Aorta (tissue), 5 donors: Measurements from ENCODE around the gene BACE2. TPM values are rescaled to one million over a fixed set of nuclear protein-coding genes. Genes with fewer than 3 reads are reported as not detected.

Experiments used
- ATAC-seq: fragments of 200-7000 bp; cut with Tn5 transposase; one replicate; pipeline ENCODE4 v1.9.1; 2022; ENCODE audit warnings: moderate library complexity; ENCODE audit not compliant: low FRiP score
- DNase-seq, 2 donors: peaks; one replicate each; pipeline ENCODE4 v3.0.0-alpha.2; 2020
- H3K27ac ChIP-seq, 2 donors: one replicate each; pipeline ENCODE4 v1.5.1; 2013; ENCODE audit warnings: low read length in 2 of 2, mild to moderate bottlenecking in 2 of 2, moderate library complexity in 2 of 2, control low read depth in 1 of 2, inconsistent platforms in 1 of 2, low read depth in 1 of 2
- H3K27me3 ChIP-seq, 2 donors: one replicate each; pipeline ENCODE4 v1.6.1; 2013; ENCODE audit warnings: control low read depth in 1 of 2, low read length in 1 of 2, mild to moderate bottlenecking in 1 of 2, moderate library complexity in 1 of 2; ENCODE audit not compliant: insufficient read depth in 2 of 2, control insufficient read depth in 1 of 2
- H3K36me3 ChIP-seq, 2 donors: one replicate each; pipeline ENCODE4 v1.6.1; 2013; ENCODE audit warnings: control low read depth in 1 of 2, low read length in 1 of 2, mild to moderate bottlenecking in 1 of 2; ENCODE audit not compliant: insufficient read depth in 2 of 2, control insufficient read depth in 1 of 2
- H3K4me1 ChIP-seq, 2 donors: one replicate each; pipeline ENCODE4 v1.6.1; 2013; ENCODE audit warnings: low read length in 2 of 2, control low read depth in 1 of 2, mild to moderate bottlenecking in 1 of 2, moderate library complexity in 1 of 2; ENCODE audit not compliant: insufficient read depth in 2 of 2, control insufficient read depth in 1 of 2
- H3K4me3 ChIP-seq, 2 donors: one replicate each; pipeline ENCODE4 v1.5.1; 2013; ENCODE audit warnings: low read length in 2 of 2, control low read depth in 1 of 2, mild to moderate bottlenecking in 1 of 2
- H3K9me3 ChIP-seq: one replicate; pipeline ENCODE4 v1.6.1; 2013; ENCODE audit warnings: mild to moderate bottlenecking, low read length; ENCODE audit not compliant: control insufficient read depth
- WGBS, 2 donors: extraction: QIAGEN DNeasy Blood & Tissue Kit; methylation state at CpG; one replicate each; pipeline ENCODE4 v1.1.7; 2013; 5-methylcytosine and 5-hydroxymethylcytosine counted together
- intact Hi-C, 2 donors: fragments of 100-400 bp; cut with DNase I; formaldehyde crosslinking; loops; one replicate each; pipeline versions ENCODE4 v1.14.2 to v1.15.0; 2022
- polyA plus RNA-seq, 2 donors: library from polyadenylated mRNA; stranded (reverse); fragments of 200-250 nt; gene quantifications; one replicate each; pipeline ENCODE4 v1.2.3, GENCODE V29; 2013
- total RNA-seq, 2 donors: library from RNA; stranded (reverse); fragmentation: NEBNext Ultra II Directional; extraction: Animal tissue kit (Norgen Biotek cat#: 25700); gene quantifications; one replicate each; pipeline ENCODE4 v1.2.1, GENCODE V29; 2021
- donor health status: healthy with polysubstance abuse.
- donor health status: Bipolar disorder and iron deficiency.
- donor health status: DM: no; HTN: no; CAD: no.
- donor health status: DM: no; HTN: no; CAD: no.
- donor health status: DM: yes; HTN: yes; CAD: no.

The BACE2 gene
- total and polyA plus RNA-seq, 4 donors, result 26.2 to 151 (median 66.9) TPM

DNA sequence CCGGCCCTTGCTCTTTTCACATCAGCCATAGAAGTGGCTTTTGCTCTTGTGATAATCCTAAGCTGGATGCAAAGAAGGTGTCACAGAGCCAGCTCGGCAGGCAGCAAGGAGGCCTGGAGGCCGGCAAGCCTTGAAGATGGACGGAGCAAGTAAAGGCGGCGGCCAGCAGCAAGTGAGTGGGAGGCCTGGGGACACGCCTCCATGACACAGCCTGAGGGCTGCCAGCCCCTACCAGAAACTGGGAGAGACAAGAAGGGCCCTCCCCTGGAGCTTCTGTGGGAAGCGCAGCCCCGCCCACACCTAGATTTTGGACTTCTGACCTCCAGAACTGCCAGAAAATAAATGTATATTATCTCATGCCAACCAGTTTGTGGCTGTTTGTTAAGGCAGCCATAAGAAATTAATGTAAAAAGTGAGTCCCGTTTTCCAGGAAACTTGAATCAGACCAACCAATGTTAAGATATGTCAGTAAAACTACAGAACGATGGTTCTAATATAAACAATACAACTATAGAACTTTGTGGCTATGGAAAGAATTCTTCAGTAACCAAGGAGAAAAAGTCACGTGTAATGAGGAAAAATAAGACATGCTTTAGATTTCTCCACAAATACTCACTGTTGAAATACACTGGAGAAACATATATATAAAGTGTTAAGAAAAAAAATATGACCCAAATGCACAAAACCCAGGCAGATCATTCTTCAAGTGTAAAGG, 49.9 kb downstream of the BACE2 start:
- H3K27me3 ChIP-seq, result no peaks in the 10 kb centered on the region
- ATAC-seq (peak; percentile 79), DNase-seq (peak; percentile 83 to 92)
- H3K4me3 ChIP-seq, result no peak overlapping the region
- WGBS, 2 donors, result 23 to 37% methylated on average over 12 of the region's 12 CpGs
- peak overlapping the region in 1 of 2 donors; percentile 56 for H3K27ac ChIP-seq
- intact Hi-C loops, result no loop called here
- no peaks in the 10 kb centered on the region for H3K36me3 ChIP-seq
- H3K4me1 ChIP-seq, result no peaks in the 10 kb centered on the region
- H3K9me3 ChIP-seq, result no peaks in the 10 kb centered on the region

DNA sequence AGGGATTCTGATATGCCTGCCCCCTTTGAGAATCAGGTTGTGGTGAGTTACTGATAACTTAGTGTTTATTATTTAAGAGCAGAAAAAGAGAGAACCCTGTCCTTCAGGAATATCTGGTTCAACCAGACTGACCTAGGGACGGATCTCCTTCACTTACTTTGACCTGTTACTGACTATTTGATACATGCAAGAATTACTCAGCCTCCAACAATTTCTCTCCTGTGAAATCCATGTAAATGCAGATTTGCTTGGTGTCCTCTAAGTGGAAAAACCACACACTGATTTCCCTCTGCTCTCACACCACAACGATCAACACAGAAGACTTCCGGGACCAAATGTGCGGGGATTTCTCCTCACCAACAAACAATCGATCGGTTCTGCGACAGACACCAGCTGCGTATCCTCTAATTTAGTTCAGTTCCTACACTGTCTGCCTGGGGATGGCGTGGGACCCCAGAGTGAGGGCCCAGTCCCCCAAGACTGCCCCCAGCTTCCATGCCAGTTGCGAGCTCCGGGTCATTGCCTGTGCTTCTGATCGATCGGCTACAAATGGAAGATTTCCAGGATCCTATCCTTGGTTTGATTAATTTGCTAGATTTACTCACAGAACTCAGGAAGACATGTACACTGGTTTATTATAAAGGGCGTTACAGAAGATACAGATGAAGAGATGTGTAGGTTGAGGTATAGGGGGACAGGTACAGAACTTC, 51.7 kb downstream of the BACE2 start:
- intact Hi-C loops, result no loop called here
- ATAC-seq (no peak), DNase-seq (no peak)
- Histone ChIP-seq H3K4me3 (no peak overlapping the region), H3K9me3 (no peaks in the 10 kb centered on the region), H3K27ac (no peak overlapping the region), H3K36me3 (no peaks in the 10 kb centered on the region), H3K4me1 (no peaks in the 10 kb centered on the region), H3K27me3 (no peaks in the 10 kb centered on the region)
- 94 to 95% methylated on average over 14 of the region's 14 CpGs for WGBS, 2 donors

DNA sequence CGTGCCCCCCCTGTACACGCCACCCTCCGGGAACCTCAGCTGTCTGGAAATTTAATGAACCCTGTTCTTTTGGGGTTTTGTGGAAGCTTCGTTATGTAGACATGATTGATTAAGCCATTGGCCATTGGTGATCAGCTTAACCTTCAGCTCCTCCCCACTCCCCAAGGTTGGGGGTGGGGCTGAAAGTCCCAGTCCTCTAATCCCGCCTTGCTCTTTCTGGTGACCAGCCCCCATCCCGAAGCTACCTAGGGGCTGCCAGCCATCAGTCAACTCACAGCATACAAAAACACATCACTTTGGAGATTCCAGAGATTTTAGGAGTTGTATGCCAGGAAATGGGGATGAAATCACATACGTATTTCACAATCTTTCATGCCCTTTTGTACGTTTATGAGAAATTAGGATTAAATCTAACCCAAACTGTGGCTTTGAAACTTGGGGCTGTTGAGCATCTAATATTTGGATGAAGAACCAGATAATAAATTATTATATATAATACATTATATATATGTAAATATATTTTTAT, 52.3 kb downstream of the BACE2 start:
- DNase-seq, result no peak
- Histone ChIP-seq H3K4me3 (no peak overlapping the region), H3K27me3 (no peaks in the 10 kb centered on the region), H3K27ac (no peak overlapping the region), H3K9me3 (no peaks in the 10 kb centered on the region), H3K36me3 (no peaks in the 10 kb centered on the region), H3K4me1 (no peaks in the 10 kb centered on the region)
- no peak for ATAC-seq
- intact Hi-C loops, result no loop called here
- WGBS, 2 donors, result 67 to 72% methylated on average over 8 of the region's 8 CpGs

DNA sequence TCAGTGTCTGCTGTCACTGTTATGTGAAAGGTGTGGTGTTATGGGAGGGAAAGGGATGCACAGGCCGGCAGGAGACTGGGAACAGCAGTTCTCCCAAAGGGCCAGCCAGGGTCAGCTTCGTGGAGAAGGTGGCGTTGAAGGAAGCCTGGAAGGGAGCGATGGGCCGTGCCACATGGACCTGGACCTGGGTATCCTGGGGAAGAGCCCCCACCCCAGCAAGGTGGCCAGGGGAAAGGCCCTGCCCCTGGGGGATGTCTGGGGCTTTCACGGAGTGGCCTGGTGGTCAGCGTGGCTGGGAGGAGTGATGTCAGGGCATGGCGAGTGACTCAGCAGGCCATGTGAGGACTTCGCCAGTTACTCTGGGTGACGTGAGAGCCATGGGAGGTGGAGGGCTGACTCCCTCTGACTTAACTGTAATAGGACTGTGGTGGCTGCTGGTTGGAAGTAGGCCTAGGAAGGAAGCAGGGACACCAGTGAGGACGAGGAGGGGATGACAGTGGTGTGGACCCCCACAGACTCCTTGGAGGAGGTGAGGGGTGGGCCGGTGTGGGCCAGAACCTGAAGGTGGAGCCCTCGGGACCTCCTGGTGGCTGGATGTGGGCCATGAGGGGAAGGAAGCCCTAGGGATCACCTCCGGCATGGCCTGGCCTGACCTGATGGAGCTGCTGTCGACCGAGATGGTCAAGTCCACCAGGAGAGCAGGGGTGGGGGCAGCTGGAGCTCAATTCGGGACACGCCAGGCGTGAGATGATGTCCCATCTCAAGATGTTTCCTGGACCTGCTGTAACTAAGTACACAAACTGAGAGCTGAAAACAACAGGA, 54.5 kb downstream of the BACE2 start:
- DNase-seq, result no peak
- no peaks in the 10 kb centered on the region for H3K9me3 ChIP-seq
- WGBS, 2 donors, result 89 to 92% methylated on average over 18 to 19 of the region's 19 CpGs
- H3K4me3 ChIP-seq, result no peak overlapping the region
- H3K27ac ChIP-seq, result no peak overlapping the region
- no peak for ATAC-seq
- H3K36me3 ChIP-seq, result no peaks in the 10 kb centered on the region
- H3K27me3 ChIP-seq, result no peaks in the 10 kb centered on the region
- no peaks in the 10 kb centered on the region for H3K4me1 ChIP-seq
- intact Hi-C loops, result no loop called here

DNA sequence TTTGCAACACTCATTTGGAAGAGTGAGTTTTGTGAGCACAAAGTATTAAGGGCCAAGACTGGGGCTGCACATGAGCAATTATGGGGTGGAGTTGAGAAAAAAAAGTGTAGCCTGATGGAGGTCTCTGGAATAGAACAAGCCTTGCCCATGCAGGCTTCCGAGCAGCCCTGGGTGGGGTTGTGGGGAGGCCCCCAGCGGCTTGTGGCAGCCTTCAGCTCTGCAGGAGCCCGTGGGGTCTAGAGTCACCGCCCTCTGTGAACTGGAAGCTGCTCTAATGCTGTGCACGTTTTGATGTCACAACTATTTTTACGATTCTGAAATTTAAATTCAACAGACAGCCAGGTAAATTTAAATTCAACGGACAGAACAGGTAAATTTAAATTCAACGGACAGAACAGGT, 58.9 kb downstream of the BACE2 start:
- no peak overlapping the region for H3K27ac ChIP-seq
- no peaks in the 10 kb centered on the region for H3K27me3 ChIP-seq
- 93 to 94% methylated on average over 8 of the region's 8 CpGs for WGBS, 2 donors
- H3K9me3 ChIP-seq, result no peaks in the 10 kb centered on the region
- intact Hi-C loops, result no loop called here
- ATAC-seq (no peak), DNase-seq (no peak)
- H3K4me3 ChIP-seq, result no peak overlapping the region
- H3K36me3 ChIP-seq, result peaks cover 0 to 4% of the 10 kb centered on the region in 2 donors
- no peaks in the 10 kb centered on the region for H3K4me1 ChIP-seq

DNA sequence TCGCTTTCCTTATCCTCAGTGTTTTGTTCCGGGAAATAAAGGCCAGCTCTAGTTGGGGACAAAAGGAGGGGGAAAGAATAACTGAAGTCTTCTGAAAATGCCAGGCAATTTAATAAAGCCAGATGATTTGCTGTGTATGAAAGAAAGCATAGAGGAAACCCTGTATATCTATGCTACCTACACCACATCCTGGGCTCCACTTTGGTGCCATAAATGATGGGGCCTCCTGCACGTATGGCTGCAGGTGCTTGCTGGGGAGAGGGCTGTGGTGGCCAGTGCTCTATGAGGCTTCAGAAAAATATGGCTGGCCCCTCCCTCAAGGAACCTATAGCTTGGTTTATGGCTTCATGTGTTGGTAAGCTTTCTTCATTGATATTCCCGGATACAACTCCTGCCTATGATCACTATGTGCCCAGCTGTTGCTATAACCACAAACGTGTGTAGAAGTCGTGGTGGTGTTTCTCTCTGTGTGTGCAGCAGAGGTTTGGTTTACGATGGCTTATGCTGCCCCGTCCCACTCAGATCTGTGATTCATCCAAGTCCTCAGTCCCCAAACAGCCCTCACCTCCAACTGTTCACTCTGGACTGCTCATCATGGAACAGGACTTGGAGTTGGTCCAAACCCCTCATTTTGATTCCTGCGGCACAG, 59.5 kb downstream of the BACE2 start:
- H3K4me1 ChIP-seq, result no peaks in the 10 kb centered on the region
- no peaks in the 10 kb centered on the region for H3K9me3 ChIP-seq
- no peak overlapping the region for H3K4me3 ChIP-seq
- ATAC-seq (no peak), DNase-seq (no peak)
- H3K27me3 ChIP-seq, result no peaks in the 10 kb centered on the region
- H3K36me3 ChIP-seq, result peaks cover 0 to 4% of the 10 kb centered on the region in 2 donors
- 91 to 92% methylated on average over 9 of the region's 9 CpGs for WGBS, 2 donors
- intact Hi-C loops, result no loop called here
- no peak overlapping the region for H3K27ac ChIP-seq

DNA sequence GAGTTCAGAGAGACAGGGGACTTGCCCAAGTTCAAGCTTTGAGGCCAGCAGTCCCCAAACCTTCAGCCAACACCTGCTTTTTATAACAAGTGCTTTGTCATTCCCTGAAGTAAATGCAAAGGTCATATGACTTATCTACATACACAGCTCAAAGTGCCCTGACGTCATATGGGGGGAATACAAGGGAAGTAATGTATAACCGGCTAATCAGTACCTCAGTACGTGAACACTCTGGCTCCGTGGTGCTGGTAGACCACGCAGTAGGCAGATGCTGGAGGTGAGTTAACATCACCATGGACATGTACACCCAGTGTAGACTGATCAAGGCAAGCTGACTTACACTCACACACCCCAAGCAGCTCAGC, 60.0 kb downstream of the BACE2 start:
- intact Hi-C loops, result no loop called here
- Histone ChIP-seq H3K4me1 (no peaks in the 10 kb centered on the region), H3K4me3 (no peak overlapping the region), H3K27ac (no peak overlapping the region), H3K36me3 (peaks cover 0 to 4% of the 10 kb centered on the region in 2 donors), H3K27me3 (no peaks in the 10 kb centered on the region), H3K9me3 (no peaks in the 10 kb centered on the region)
- DNase-seq (no peak), ATAC-seq (no peak)
- WGBS, 2 donors, result 92 to 96% methylated on average over 5 of the region's 5 CpGs

DNA sequence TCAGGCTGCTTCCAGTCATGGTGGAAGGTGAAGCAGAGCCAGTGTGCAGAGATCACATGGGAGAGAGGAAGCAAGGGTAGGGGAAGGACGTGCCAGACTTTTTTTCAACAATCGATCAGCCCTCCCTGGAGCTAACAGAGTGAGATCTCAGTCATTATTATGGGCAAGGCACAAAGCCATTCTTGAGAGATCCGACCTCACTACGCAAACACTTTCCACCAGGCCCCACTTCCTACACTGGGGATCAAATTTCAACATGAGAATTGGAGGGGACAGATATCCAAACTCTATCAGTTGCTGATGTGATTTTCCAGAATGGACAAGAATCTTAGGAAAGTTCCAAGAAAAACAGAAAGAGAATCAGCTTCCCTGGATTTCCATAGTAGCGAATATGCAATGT, 60.5 kb downstream of the BACE2 start:
- 80 to 89% methylated on average over 5 of the region's 5 CpGs for WGBS, 2 donors
- H3K27me3 ChIP-seq, result no peaks in the 10 kb centered on the region
- H3K36me3 ChIP-seq, result peaks cover 0 to 4% of the 10 kb centered on the region in 2 donors
- no peak for DNase-seq
- no peaks in the 10 kb centered on the region for H3K4me1 ChIP-seq
- H3K4me3 ChIP-seq, result no peak overlapping the region
- no peak for ATAC-seq
- intact Hi-C loops, result no loop called here
- no peaks in the 10 kb centered on the region for H3K9me3 ChIP-seq
- H3K27ac ChIP-seq, result no peak overlapping the region
